Ishikawa (cell line): Measurements from ENCODE around the gene NOXA1.

ENCODE experiments used
- CEBPB ChIP-seq: IDR thresholded peaks from 2 replicates; pipeline ENCODE4 v1.6.1; 2012
- CREB1 ChIP-seq: IDR thresholded peaks from 2 replicates; pipeline ENCODE4 v1.6.1; 2012; ENCODE audit warnings: low read depth
- EGR1 ChIP-seq: IDR thresholded peaks from 2 replicates; pipeline ENCODE4 v1.6.1; 2012
- EP300 ChIP-seq: IDR thresholded peaks from 2 replicates; pipeline ENCODE4 v1.6.1; 2012; ENCODE audit warnings: borderline replicate concordance
- MAX ChIP-seq: IDR thresholded peaks from 2 replicates; pipeline ENCODE4 v1.6.1; 2012
- RAD21 ChIP-seq: IDR thresholded peaks from 2 replicates; pipeline ENCODE4 v1.6.1; 2012; ENCODE audit warnings: low read depth
- REST ChIP-seq: IDR thresholded peaks from 2 replicates; pipeline ENCODE4 v1.6.1; 2012; ENCODE audit warnings: low read depth, mild to moderate bottlenecking
- TAF1 ChIP-seq: IDR thresholded peaks from 2 replicates; pipeline ENCODE4 v1.6.1; 2012; ENCODE audit warnings: low read depth, mild to moderate bottlenecking
- TCF12 ChIP-seq: IDR thresholded peaks from 2 replicates; pipeline ENCODE4 v1.6.1; 2012; ENCODE audit warnings: low read depth
- USF1 ChIP-seq: IDR thresholded peaks from 2 replicates; pipeline ENCODE4 v1.6.1; 2012
- YY1 ChIP-seq: IDR thresholded peaks from 2 replicates; pipeline ENCODE4 v1.6.1; 2012; ENCODE audit warnings: low read depth
- ZBTB7A ChIP-seq: IDR thresholded peaks from 2 replicates; pipeline ENCODE4 v1.6.1; 2012; ENCODE audit warnings: low read depth

- TF ChIP-seq RAD21 (no peak), REST (no peak), CREB1 (no peak), YY1 (no peak), TAF1 (no peak), EP300 (no peak), TCF12 (no peak), CEBPB (no peak), MAX (no peak), USF1 (no peak), ZBTB7A (no peak), EGR1 (no peak)
Measured at GRCh38 chr9:137427454-137428310, 4.5 kb downstream of the NOXA1 start.
